ENCODE data around the gene TNK2.
A peak's percentile ranks its signal among the peaks of the same experiment; 100 is the strongest.

TNK2 gene

DNA sequence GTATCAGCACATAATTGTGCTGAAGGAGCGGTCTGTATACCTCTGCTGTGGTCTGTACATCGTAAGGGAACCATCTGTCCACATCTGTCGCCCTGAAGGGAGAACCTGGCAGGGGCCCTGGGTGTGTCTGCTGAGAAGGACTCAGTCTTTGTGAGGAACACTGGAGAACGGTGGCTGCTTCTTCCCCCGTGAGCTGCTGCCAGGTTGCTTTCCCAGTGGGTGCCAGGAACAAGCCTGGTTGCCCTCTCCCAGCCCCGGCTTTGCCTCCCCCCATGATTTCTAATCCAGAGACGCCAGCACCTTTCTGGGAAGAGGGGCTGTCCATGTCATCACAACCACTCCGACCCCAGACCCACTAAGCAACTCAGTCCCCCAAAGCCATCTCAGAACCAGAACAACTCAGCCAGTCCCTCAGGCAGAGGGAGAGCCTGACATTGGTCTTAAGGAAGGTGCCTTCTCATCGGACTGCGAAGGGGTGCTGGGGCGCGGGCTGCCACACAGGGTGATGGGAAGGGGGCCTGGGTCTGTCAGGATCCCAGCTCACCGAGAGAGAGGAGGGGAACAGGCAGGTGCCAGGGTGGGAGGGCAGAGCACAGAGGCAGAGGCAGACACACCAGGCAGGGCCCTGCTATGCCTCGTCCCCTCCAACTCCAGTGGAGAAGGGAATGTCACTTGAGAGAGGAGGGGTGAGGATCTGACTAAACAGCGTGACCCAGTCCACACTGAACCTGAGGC is 8.5 kb downstream of the TNK2 start:
- DNase-seq (ENCODE audit: low spot score), result no peak

GRCh38 chr3:195897853-195898415 is 10.4 kb downstream of the TNK2 start:
- no peak for DNase-seq (ENCODE audit: low spot score)

GRCh38 chr3:195897081-195897852 is 11.1 kb downstream of the TNK2 start:
- DNase-seq (ENCODE audit: low spot score), result no peak

DNA sequence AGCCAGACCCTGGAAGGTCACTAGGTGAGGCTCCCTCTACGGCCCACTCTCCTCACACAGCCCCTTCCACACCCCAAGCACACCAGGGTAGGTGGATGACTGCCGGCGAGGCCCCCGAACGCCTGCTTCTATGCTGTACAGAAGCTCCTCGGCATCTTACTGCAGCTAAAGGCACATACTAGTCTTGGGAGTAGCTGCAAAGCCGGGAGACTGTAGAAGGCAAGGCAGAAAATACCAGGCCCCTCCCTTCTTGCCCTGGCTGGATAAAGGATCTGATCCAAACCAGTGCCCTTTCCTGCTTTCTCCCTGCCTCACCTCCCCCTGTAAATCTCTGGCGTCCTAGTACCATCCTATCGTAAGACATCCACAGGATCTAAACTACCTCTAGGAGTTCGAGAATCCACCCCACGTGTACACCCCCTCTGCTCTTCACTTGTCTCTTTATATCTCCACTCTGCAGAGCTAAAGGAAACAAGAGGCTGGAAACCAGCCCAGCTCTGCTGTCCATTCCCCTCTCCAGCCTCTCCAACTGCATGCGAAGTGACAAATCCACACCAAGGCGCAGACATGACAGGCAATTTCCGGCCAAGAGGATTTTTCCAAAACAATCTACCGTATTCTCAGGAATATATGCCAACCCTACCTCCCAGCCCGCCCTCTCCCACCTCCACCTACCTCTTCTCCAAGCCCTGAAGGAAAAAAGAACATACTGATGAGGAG is 11.8 kb downstream of the TNK2 start:
- DNase-seq (ENCODE audit: low spot score), result no peak

GRCh38 chr3:195895861-195896360 is 12.4 kb downstream of the TNK2 start:
- DNase-seq (ENCODE audit: low spot score), result peak; percentile 71

DNA sequence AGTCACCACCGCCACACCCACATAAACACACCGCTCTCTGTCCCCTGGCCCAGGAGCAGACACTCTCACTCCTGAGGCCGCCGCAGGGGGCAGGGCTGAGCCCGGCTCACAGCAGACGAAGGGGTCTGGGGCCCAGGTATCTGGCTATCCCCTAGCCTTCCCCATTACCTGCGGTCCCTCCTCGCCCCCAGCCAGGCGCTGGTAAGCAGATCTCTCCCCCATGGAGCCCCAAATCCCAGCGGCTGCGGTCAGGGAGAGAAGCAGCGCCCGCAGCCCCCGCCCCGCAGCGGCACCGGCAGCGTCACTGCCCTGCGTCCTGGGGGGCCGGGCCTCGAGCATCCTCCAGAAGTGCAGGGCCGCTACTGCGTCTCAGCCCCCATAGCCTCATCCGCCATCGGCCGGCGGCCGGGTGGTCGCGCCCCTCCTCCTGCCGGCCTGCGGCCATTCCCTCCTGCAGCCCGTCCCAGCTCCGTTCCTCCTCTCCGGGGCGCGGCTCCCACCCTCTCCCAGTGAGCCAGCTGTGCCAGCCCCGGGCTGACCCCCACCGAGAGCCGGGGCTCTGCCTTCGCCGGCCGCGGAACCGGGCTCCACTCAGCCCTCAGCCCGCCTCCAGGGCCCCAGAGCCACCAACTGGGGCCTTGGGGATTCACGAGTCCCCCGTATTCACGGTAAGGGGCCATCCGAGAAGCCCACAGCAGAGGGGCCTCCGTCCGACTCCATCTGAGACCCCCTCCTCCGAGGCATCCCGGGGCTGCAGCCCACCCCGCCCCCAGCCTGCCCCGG is 13.1 kb downstream of the TNK2 start:
- DNase-seq (ENCODE audit: low spot score), result peak; percentile 64

GRCh38 chr3:195893916-195894465 is 14.4 kb downstream of the TNK2 start:
- DNase-seq (ENCODE audit: low spot score), result no peak

GRCh38 chr3:195893516-195893915 is 14.8 kb downstream of the TNK2 start:
- DNase-seq (ENCODE audit: low spot score), result no peak

DNA sequence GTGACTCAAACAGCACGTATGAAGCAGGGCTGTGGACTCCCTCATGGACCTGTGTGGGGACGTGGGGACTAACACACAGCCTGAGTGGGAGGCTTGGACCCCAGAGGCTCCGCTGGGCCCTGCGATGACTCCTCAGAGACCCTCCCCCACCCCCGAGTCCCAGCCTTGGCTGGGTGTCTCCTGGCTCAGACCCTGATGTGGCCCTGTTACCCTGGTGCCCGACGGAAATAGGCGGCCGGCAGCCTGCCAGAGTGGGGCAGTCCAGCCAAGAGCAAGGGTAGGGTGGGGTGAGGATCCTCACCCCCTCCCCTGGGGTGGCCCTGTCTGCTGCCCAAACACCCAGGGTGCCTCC is 15.3 kb downstream of the TNK2 start:
- no peak for DNase-seq (ENCODE audit: low spot score)

DNA sequence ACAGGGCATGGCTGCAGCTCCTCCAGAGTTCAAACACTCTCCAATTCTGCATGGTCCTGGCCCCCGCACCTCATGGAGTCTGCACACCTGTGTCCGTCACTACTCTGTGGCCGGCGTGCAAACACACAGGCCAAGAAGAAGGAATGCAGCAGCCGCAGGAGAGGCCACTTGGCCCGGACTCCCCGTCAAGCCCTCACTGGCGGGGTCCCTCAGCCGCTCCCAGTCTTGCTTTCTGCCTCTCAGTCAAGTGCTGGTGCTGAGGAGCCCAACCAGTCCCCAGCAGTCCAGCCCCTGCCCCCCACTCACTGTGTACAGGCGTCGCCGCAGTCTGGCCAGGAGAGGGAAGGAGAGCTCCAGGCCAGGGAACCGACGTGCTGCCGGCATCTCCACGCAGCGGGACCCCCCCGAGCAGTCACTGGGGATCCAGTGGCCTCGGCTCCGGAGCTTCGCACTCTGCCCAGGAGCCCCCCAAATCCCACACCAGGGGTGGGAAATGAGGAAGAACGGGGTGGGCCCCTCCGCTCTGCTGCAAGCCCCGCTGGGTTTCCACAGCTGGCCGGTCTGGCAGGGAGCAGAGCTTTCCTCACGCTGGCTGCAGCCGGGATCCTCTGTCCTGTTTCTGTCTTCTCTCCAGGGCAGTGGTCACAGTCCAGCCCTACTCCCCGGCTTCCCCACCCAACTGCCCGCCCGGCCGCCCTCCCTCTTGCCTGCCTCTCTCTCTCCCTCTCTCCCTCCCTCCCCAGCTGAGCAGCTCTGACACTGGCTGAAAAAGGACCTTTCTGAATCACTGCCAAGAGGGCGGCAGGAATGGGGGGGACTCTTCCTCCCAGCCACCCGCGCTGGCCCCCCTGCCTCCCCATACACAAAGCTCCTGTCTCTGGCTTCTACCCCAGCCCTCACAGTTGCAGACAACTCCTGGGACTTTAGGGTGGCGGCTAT is 16.0 kb downstream of the TNK2 start:
- no peak for DNase-seq (ENCODE audit: low spot score)

GRCh38 chr3:195891431-195892104 is 16.8 kb downstream of the TNK2 start:
- no peak for DNase-seq (ENCODE audit: low spot score)

GRCh38 chr3:195889870-195890295 is 18.5 kb downstream of the TNK2 start:
- no peak for DNase-seq (ENCODE audit: low spot score)

- DNase-seq (ENCODE audit: low spot score), result no peak
Observed at GRCh38 chr3:195888981-195889869, 19.1 kb downstream of the TNK2 start.

- DNase-seq (ENCODE audit: low spot score), result no peak
Observed at GRCh38 chr3:195888311-195888761, 20.0 kb downstream of the TNK2 start.

DNA sequence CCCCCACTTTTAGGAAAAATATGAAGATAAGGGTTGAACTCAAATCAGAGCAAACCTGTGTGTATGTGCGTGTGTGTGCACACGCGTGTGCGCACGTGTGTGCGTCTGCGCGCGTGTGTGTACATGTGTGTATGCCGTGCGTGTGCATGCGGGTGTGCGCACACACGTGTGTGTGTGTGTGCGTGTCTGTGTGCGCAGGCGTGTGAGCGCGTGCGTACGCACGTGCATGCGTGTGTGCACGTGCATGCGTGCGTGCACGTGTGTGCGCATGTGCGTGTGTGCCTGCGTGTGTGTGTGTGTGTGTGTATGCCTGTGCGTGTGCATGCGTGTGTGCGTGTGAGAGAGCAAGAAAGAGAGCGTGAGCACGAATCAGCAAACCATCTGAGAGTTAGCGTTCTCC is 20.7 kb downstream of the TNK2 start:
- no peak for DNase-seq (ENCODE audit: low spot score)

DNA sequence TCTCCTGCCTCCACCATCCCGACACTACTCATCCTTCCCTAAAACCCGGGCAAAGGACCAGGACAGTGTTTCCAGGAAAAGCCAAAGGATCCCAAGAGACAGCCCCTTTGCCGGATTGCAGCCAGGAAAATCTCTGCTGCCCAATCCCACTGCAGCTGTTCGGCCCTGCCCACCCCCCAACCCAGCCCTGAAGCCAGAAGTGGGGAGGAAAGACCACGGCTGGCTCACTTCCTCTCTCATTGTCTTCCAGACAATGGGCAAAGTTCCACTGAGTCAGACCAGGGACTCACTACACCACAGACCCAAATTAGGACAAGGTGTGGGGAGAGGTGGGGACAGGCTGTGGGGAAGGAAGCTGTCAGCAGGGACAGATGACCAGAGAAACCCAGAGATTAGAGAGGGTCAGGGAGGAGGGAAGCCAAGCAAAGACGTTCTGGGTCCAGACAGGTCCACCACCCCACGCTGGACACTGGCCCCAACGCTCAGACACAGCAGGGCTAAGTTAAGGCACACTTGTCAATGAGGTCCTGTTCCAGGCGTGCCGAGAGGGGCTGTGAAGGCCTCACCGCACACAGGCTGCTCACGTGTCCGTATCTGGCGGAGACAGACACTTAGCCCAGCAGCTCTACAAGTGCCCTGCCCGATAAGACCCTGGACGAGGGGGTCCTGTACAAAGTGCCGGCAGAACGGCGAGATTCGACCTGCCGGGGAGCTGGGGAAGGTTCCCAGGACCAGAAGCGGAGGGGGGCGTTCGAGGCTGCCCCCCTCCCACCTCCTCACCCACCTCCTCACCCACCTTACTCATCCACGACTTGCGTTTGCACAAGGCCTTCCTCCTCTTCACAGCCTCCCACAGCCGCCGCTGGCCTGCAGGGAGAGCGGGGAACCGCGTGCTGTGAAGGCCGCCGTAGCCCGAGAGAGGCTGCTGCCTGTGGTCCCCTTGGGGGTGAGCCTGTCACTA is 21.9 kb downstream of the TNK2 start:
- no peak for DNase-seq (ENCODE audit: low spot score)

Data from CD4-positive, alpha-beta T cell treated with Interleukin-2 at 100 ng/mL for 4 hours (primary cell).